Transverse colon (tissue), 4 donors: Measurements from ENCODE around the gene TAS1R3. TPM values are rescaled to one million over a fixed set of nuclear protein-coding genes. Genes with fewer than 3 reads are reported as not detected.

Experiments used
- DNase-seq: peaks from one replicate; pipeline ENCODE4 v3.0.0-alpha.2; 2019
- H3K27ac ChIP-seq, 4 donors: fragments of 200-600 bp; sonication (generic); 2 replicates each; pipeline ENCODE4 v1.5.1; 2016 to 2018; ENCODE audit warnings: inconsistent platforms in 4 of 4
- H3K27me3 ChIP-seq: fragments of 200-600 bp; sonication (generic); 2 replicates; pipeline ENCODE4 v1.5.1; 2017; ENCODE audit warnings: inconsistent platforms
- H3K36me3 ChIP-seq, 4 donors: fragments of 200-600 bp; sonication (generic); 2 replicates each; pipeline ENCODE4 v1.5.1; 2017 to 2019; ENCODE audit warnings: inconsistent platforms in 4 of 4
- H3K4me1 ChIP-seq, 4 donors: fragments of 200-600 bp; sonication (generic); 2 replicates each; pipeline ENCODE4 v1.5.1; 2017 to 2020; ENCODE audit warnings: inconsistent platforms in 4 of 4
- H3K4me3 ChIP-seq, 4 donors: fragments of 200-600 bp; sonication (generic); 1 replicate in 1 of 4; 2 replicates in 3 of 4; pipeline versions ENCODE4 v1.5.1 to v1.6.1; 2017 to 2019; ENCODE audit warnings: inconsistent platforms in 4 of 4
- H3K9me3 ChIP-seq, 2 donors: fragments of 200-600 bp; sonication (generic); 2 replicates each; pipeline ENCODE4 v1.5.1; 2017 to 2019; ENCODE audit warnings: inconsistent platforms in 2 of 2
- CTCF ChIP-seq, 5 experiments: fragments of 200-600 bp in 3 of 5; fragments of 450-650 bp in 2 of 5; sonication (generic) in 3 of 5; IDR thresholded peaks; 1 replicate in 2 of 5; 2 replicates in 3 of 5; pipeline ENCODE4 v1.5.1; 2016 to 2017; ENCODE audit warnings: antibody characterized with exemption in 5 of 5, inconsistent platforms in 3 of 5, mild to moderate bottlenecking in 2 of 5, moderate library complexity in 1 of 5
- EP300 ChIP-seq: sonication (generic); formaldehyde crosslinking; IDR thresholded peaks from one replicate; pipeline ENCODE4 v1.6.1; 2017; ENCODE audit warnings: antibody characterized with exemption, low read depth
- POLR2A ChIP-seq: fragments of 450-650 bp; IDR thresholded peaks from one replicate; pipeline ENCODE4 v1.6.1; 2016; ENCODE audit warnings: antibody characterized with exemption, mild to moderate bottlenecking, moderate library complexity
- POLR2AphosphoS5 ChIP-seq, 3 donors: sonication (generic); formaldehyde crosslinking; IDR thresholded peaks; one replicate each; pipeline ENCODE4 v1.6.1; 2016; ENCODE audit warnings: antibody characterized with exemption in 3 of 3
- WGBS, 2 donors: methylation state at CpG; one replicate each; pipeline ENCODE4 v1.1.5; 2018; ENCODE audit warnings: low coverage in 1 of 2; 5-methylcytosine and 5-hydroxymethylcytosine counted together
- in situ Hi-C, 4 donors: fragments of 200-750 bp; cut with MboI; loops; one replicate each; pipeline versions ENCODE4 v1.15.0 to v1.15.1; 2017; ENCODE audit warnings: low sequenced_read_pairs in 3 of 4, low pct_ligation_motif_present in 1 of 4, low pct_unique_long_range_greater_than_20kb in 1 of 4
- intact Hi-C: fragments of 100-400 bp; cut with DNase I; formaldehyde crosslinking; loops from one replicate; pipeline ENCODE4 v1.15.1; 2023; ENCODE audit warnings: low total_unique reads
- total RNA-seq, 4 donors: library from RNA; depleted of rRNA; stranded (reverse); fragments of >200 nt; gene quantifications; one replicate each; pipeline ENCODE4 v1.1.0, GENCODE V29; 2016

The TAS1R3 gene
- total RNA-seq, 4 donors from 2014 or later, result 0.40 to 2.0 (median 1.9) TPM; not detected in 1

GRCh38 chr1:1345860-1346500 lies 14.9 kb downstream of the TAS1R3 start:
- intact Hi-C loops (no loop called here), in situ Hi-C loops (no loop called here)
- no peak for DNase-seq
- Histone ChIP-seq H3K27ac (no peak overlapping the region), H3K4me1 (peaks cover 34 to 42% (median 37%) of the 10 kb centered on the region in 4 donors), H3K4me3 (no peak overlapping the region), H3K36me3 (no peaks in the 10 kb centered on the region), H3K27me3 (no peaks in the 10 kb centered on the region), H3K9me3 (no peaks in the 10 kb centered on the region)
- no peak for TF ChIP-seq POLR2A
- no peak for TF ChIP-seq POLR2AphosphoS5 (IDR thresholded peaks at IDR 0.05)
- TF ChIP-seq CTCF (IDR thresholded peaks at IDR 0.05), result no peak
- TF ChIP-seq EP300, result no peak
- 68 to 80% methylated on average over 2 to 7 of the region's 12 CpGs for WGBS, 2 donors

GRCh38 chr1:1346501-1346890 lies 15.4 kb downstream of the TAS1R3 start:
- Histone ChIP-seq H3K4me1 (peaks cover 34 to 45% (median 38%) of the 10 kb centered on the region in 4 donors), H3K4me3 (no peak overlapping the region), H3K27ac (peak overlapping the region in 1 of 4 donors; percentile 81), H3K36me3 (no peaks in the 10 kb centered on the region), H3K9me3 (no peaks in the 10 kb centered on the region), H3K27me3 (no peaks in the 10 kb centered on the region)
- in situ Hi-C loops (no loop called here), intact Hi-C loops (no loop called here)
- DNase-seq, result no peak
- TF ChIP-seq CTCF (IDR thresholded peaks at IDR 0.05) (no peak), EP300 (no peak), POLR2AphosphoS5 (IDR thresholded peaks at IDR 0.05) (no peak), POLR2A (no peak)
- WGBS, 2 donors, result 84% methylated on average over 10 of the region's 10 CpGs; no CpG with 5 or more reads in 1 of the 2 donors

- peak overlapping the region in 3 of 4 donors; percentile 81 to 87 (median 85) for H3K4me3 ChIP-seq
- WGBS, 2 donors, result 67% methylated on average over 10 of the region's 10 CpGs; no CpG with 5 or more reads in 1 of the 2 donors
- intact Hi-C loops, result no loop called here
- H3K36me3 ChIP-seq, result no peaks in the 10 kb centered on the region
- peaks cover 34 to 49% (median 39%) of the 10 kb centered on the region in 4 donors for H3K4me1 ChIP-seq
- H3K9me3 ChIP-seq, result no peaks in the 10 kb centered on the region
- DNase-seq, result no peak
- TF ChIP-seq POLR2A (no peak), EP300 (no peak), POLR2AphosphoS5 (IDR thresholded peaks at IDR 0.05) (no peak), CTCF (IDR thresholded peaks at IDR 0.05) (no peak)
- no peaks in the 10 kb centered on the region for H3K27me3 ChIP-seq
- H3K27ac ChIP-seq, result peak overlapping the region; percentile 81 to 91 (median 87)
- in situ Hi-C loops, result no loop called here
These were observed 16.0 kb downstream of the TAS1R3 start for GRCh38 chr1:1347026-1347595.

- in situ Hi-C loops (no loop called here), intact Hi-C loops (no loop called here)
- WGBS, 2 donors, result 25% methylated on average over 22 of the region's 26 CpGs; no CpG with 5 or more reads in 1 of the 2 donors
- Histone ChIP-seq H3K36me3 (no peaks in the 10 kb centered on the region), H3K4me1 (peaks cover 34 to 49% (median 39%) of the 10 kb centered on the region in 4 donors), H3K9me3 (no peaks in the 10 kb centered on the region), H3K27me3 (peaks cover 1% of the 10 kb centered on the region), H3K4me3 (peak overlapping the region; percentile 81 to 89 (median 86)), H3K27ac (peak overlapping the region; percentile 81 to 91 (median 87))
- peak; percentile 82 for DNase-seq
- TF ChIP-seq POLR2A (peak; percentile 49), EP300 (no peak), CTCF (IDR thresholded peaks at IDR 0.05) (no peak), POLR2AphosphoS5 (IDR thresholded peaks at IDR 0.05) (peak in 1 of 3 donors; percentile 39)
These were observed 16.8 kb downstream of the TAS1R3 start for GRCh38 chr1:1347663-1348419.
